GM19467 (cell line): Measurements from ENCODE around the gene E4F1.
"Not testable (repeated sequence)": the region's sequence is repeated elsewhere in the genome, so short reads cannot be mapped to it uniquely, and the experiment has no call there.

Experiments used
- ATAC-seq: cut with Tn5 transposase; IDR thresholded peaks from one replicate; pipeline ENCODE4 v1.9.1; 2021; ENCODE audit warnings: mild to moderate bottlenecking, moderate library complexity; ENCODE audit not compliant: unreplicated experiment

The E4F1 gene

DNA sequence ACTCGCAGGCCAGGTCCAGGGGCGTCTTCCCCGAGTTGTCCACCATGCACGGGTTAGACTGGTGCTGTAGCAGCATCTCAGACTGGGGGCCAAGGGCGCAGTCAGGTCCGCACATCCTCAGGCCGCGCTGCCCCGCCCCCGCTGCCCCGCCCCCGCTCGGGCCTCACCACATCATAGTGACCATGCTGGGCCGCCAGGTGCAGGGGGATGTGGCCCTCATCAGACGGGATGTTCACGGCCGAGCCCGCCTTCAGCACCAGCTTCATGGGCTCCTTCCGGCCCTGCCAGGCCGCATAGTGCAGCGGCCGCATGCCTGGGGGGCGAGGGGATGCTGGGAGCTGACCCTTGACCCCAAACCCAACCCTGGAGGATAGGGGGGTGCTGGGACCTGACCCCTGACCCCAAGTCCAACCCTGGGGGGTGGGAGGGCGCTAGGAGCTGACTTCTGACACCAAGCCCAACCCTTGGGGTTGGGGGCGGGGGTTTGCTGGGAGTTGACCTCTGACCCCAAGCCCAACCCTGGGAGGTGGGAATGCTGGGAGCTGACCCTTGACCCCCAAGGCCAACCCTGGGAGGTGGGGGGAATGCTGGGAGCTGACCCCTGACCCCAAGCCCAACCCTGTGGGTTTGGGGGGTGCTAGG, 34.0 kb upstream of the E4F1 start:
- ATAC-seq: no peak

DNA sequence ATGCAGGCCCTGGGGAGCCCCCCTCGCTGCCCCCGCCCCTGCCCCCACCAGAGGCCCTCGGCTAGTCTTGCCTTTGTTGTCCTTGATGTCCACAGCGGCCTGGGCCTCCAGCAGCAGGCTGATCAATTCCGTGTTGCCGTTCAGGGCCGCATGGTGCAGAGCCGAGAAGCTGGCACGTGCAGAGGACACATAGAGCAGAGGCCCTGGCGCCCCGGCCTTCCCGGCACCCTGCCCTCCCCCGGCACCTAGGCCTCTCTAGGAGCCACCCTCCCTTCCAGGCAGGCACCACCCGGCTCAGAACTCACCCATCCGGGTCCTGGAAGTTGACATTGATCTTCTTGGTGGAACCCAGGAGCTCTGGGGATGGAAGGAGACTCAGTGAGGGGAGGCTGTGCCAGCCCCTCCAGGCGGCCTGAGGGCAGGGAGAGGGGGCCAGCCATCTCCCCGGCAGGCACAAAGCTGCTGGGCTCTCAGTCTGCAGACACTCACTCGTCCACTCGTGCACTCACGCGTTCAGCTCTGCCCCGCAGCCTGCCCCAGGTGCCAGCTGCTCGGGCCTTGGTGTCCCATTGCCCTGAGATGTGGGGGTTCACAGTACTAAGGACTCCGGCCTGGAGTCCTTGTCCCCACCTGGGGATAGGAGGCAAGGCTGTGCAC, 33.3 kb upstream of the E4F1 start:
- no peak for ATAC-seq

DNA sequence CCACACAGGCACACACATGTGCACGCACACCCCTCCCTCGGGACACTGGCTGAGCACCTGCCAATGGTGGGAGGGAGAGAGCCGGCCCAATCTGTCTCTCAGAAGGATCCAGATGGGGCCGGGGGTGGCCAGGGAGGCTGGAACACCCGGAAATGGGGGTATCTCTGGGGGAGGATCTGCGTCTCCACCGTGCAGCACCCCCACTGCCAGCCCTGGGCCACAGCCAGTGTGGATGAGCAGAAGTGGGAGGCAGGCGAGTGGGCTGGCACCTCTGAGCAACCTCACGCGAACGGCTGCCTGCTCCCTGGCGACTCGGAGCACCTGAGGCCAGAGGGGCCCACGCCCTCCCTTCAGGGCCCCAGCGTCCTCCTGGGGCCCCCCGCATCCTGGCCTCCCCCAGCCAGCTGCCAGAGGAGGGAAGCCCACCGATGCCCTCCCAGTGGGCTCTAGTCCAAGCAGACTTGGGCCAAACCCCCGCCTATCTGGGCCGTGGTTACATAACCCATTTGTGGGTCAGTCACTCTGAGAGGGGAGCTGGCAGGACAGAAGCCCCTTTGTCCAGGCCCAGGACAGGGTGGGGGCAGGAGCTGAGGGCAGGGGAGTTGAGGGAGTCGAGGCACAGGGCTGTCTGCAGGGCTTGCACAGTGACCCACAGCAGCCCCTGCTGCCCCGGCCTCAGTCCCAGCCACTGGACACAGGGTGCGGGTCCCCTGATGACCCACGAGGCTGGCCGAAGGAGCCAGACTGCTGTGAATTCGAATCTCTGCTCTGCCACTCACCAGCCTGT, 32.5 kb upstream of the E4F1 start:
- no peak for ATAC-seq

DNA sequence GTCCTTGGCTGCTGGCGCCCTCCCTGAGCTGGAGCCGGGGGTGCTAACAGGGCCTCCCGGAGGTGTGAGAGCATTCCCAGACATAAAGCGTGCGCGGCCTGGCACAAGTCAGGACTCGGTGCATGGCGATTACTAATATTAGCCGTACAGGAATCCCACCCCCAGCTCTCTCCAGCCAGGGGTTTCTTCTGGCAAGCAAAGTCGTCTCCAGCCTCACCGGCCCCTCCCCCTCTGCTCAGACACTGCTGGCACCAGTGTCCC, 32.0 kb upstream of the E4F1 start:
- no peak for ATAC-seq

DNA sequence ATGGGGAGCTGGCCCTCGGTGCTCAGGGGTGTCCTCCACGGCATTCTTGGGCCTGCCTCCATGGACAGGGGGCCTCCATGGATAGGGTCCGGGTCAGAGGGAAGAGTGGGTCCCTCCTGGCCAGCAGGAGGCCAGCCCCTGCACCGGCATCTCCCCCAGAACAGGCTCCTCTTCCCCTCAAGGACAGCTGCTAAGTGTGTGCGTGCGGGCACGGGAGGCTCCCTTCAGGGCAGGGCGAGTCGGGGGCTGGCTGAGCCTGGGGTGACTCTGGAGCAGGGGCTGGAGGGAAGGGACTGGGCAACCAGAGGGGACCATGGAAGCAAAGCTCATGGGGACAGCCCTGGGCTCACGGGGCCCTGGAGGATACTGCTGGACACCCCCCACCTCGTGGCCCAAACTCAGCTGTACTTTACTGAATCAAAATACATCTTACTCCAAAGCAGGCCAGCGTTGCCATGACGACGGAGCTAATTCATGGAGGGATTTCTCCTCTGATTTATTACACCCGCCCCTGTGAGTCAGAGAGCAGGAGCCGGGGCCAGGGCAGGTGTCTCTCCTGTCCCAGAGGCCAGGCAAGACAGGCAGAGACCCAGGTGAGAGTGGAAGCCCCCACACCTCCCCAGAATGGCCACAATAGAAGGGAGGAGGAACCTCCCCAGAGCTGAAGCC, 29.1 kb upstream of the E4F1 start:
- ATAC-seq: no peak

DNA sequence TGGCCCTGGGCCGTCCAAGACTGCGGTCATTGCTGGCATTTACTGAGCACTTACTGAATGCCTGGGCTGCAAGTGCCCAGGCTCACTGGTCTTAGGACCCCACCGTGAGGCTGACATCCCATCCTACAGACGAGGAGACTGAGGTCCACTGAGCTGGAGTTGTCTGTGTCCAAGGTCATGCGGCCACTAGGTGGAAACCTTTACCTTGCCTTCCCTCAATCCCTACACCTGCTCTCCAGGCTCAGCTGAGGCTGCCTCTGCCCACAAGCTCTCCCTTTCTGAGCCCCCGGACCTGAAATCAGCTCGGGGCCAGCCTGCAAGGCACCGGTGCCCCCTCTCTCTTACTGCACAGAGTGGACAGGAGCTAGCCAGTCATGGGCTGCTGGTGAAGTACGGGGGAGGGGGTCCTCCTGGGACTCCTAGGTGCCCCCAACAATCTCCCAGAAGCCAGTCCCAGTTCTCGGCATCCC, 28.5 kb upstream of the E4F1 start:
- no peak for ATAC-seq

DNA sequence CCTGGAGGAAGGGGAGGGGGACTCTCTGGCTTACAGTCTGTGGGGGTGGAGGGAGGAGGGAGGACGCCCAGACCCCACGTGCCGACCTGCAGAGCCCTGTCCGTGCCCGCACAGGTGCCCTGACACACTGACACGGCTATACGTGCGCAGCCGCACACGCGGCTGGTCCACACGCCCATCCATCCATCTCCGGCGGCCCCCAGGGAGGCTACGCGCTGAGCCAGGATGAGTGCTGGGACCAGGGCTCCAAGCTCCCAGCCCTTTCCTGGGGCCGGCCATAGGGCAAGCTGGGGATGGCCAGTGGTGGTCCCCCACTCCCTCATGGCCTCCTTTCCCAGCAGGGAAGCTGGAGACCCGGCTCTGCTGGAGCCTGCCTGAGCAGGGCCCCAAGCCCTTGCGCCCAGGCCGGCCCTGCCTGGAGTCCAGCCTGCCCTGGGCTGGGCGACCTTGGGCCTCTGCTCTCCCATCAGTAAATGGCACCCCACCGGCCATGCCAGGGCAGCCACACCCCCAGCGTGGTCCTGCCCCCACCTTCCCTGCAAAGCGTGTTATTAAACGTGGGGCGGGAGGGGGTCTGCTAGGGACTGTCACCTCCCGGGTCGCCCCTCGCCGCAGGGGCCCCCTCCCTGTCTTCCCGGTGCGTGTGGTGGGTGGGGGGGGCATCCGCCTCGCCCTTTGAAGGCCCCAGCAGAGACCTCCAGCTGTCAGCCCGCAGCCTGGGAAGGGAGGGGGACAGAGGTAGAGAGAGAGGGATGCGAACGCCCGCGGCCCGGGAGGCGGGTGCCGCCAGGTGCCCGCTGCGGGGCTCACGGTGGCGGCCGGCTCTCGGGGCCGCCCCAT, 27.8 kb upstream of the E4F1 start:
- no peak for ATAC-seq

DNA sequence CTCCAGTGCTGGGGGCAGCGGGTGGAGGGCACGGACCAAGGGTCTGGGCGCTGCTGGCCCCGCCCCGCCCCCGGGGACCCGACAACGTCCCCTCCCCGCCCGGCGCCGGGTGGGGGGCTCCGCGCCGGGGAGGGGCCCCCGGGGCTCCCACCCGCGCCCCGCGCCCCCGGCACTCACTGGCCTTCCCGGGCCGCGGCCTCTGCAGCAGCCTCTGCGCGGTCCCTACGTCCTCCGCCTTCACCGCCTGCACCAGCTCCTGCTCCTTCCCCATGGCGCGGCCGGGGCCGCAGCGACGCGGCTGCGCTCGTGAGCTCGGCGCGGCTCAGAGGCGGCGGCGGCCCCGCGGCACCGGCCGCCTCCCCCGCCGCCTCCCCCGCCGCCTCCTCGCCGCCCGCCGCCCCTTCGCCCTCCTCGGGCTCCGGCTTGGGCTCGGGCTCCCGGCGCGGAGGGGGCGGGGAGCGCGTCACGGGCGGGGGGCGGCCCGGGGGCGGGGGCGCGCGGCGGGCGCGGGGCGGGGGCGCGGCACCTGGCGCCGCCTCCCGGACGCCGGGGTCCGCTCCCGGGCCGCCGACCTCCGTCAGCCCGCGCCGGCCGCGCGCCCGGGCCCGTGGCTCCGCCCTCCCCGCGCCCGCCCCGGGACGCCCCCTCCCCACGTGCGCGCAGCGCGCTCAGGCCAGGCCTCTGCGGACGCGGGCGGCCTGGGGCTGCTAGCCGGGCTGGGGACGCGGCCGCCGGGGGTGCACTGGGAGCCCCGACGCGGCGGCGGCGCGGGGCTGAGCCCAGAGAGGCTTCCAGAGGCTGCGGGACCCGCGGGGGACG, 27.0 kb upstream of the E4F1 start, which contains the start of gene CASKIN1:
TSS of gene CASKIN1 (minus strand) at position 444 of the 819 bp plus-strand sequence. CDS start at position 271, 173 bp downstream.
- no peak for ATAC-seq

DNA sequence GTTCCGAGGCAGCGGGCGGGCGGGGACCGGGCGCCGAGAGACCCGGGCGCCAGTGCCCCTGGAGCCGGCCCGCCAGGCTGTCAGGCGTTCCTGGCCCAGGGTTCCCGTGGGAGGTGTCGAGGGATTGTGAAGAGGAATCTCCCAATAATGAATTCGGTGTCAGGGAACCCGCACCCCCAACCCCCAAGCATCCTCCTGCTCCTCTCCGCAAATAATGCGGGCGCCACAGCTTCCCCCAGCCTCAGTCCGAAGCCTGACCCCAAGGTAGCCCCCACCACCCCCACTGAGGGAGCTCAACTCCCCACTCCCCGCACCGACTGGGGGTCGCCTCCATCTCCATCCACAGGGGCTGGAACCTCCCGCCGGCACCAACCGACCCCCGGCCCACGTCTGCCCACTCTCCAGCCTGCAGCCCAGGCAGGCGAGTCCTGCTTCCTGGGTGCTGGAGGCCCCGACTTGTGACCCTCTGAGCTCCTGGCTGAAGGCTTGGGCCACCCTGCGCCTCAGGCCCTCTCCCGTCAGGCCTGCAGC, 26.3 kb upstream of the E4F1 start:
- ATAC-seq: no peak

DNA sequence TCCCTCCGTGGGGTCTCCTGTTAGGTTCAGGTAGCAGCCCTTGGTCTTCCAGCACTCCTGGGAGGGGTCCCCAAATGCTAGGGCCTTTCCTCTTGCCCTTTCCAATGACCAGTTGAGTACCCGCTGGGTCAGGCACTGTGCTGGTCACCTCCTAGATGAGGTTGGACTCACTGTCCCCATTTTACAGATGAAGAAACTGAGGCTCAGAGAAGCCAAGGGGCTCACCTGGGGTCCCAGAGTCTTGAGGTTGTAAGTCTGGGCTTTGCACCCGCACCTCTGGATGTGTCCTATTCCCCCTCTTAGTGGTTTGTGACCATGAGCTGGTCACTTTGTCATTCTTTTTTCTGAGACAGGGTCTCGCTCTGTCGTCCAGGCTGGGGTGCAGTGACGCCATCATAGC, 25.6 kb upstream of the E4F1 start:
- no peak for ATAC-seq

DNA sequence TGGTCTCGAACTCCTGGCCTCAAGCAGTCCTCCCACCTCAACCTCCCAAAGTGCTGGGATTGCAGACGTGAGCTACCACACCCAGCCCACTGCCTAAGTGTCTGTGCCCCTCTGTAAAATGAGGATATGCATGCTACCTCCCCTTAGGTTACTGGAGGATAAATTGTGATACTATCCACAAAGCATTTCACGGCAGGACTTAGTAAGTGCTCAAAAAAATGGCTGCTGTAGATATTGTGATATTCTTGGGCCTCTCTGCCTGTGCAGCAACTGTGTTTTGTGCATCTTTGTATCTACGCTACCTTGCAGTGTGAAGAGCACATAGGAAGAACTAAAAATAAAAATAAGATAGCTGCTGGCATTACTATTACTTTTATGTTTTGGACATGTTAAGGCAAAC, 25.1 kb upstream of the E4F1 start:
- ATAC-seq: no peak

DNA sequence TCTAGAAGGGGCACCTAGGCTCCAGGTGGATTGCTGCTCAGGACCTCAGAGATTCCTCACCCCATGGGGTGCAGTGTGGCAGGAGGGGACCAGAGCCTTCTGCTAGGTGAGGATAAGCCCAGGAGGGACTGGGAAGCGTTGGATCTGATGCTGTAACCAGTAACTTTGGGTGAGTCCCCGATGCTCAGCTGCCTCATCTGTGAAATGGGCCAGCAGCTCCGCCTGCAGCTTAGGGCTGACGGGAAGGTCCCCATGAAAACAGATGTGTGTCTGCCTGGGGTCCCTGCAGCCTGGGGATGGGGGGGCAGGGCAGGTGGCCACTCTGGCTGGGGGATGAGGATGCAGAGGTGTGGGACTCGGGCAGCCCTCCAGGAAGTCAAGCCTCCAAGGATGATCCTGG, 24.3 kb upstream of the E4F1 start:
- no peak for ATAC-seq

DNA sequence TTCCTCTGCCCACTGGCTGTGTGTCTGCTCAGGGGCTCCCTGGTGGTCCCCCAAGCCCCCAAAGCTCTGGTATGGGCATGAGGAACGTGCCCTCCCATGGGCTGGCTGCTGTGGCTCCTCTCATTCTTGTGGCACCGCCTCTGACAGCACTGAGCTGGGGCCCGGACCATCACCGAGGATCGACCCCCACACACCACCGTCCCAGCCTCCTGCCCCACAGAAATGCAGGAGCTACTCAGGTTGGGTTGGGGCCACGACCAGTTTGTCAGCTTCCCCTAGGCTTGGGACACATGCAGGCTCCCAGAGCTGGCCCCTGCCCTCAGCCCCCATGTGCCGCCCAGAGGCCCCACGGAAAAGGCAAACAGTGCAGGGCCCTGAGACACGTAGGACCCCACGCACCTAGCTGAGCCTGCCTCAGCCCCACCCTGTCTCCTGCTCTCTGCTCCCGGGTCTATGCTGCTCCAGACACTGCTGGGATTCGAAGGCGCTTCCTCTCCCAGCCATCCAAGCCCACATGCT, 23.7 kb upstream of the E4F1 start:
- no peak for ATAC-seq

DNA sequence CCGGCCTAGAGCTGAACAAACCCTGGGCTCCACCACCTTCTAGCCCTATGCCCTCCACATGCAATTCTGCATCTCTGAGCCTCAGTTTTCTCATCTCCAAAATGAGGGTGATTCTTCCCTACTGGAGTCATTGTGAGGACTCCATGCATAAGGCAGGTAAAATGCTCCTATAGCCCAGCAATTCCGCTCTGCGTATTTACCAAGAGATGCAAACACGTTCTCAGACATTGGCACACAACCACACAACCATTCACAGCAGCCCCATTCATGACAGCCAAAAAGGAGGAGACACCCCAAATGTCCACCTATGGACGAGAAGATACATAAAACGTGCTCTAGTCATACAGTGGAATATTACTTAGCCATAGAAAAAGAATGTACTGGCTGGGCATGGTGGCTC, 23.1 kb upstream of the E4F1 start:
- no peak for ATAC-seq

DNA sequence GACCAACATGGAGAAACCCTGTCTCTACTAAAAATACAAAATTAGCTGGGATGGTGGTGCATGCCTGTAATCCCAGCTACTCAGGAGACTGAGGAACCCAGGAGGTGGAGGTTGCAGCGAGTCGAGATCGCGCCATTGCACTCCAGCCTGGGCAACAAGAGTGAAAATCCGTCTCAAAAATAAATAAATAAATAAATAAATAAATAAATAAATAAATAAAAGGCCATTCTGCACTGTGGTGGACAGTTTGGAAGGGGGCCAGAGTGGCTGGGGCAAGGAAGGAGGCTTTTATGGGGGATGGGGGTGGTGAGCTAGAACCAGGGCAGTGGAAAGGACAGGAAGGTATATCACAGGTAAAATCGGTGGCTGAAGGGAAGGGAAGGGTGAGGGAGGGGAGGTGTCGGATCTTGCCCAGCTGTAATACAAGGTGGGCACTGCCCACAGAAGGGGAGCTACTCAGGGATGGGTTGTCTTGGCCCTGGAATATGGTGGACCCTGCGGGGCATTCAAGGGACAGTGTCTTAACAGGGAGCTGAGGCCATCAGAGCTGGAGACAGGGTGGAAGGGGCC, 20.2 kb upstream of the E4F1 start:
- ATAC-seq: not testable (repeated sequence)

DNA sequence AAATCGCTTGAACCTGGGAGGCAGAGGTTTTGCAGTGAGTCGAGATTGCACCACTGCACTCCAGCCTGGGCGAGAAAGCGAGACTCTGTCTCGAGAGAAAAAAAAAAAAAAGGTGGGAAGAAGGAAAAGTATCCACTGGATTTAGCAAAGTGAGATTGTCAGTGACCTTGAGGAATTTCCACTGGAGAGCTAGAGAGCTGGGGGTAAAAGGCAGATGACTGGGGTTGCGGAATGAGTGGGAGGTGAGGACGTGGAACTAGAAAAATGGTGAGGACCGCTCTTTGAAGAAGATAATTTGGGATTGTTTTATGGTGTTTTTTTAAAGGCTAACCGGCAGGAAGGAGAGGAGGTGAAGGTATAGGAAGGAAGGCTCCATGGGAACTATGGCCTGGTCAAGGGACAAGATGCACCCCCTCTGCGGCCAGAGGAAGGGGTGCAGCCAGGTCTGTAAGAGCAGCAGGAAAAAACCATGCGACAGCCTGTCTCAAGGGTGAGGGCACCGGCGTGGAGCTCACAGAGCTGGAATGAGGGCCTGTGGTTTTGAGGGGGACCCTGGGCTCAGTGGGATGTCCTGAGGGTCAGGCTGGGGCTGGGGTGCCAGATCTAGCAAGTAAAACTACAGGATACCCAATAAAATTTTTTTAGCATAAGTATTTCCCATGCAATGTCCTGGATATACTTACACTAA, 18.8 kb upstream of the E4F1 start:
- no peak for ATAC-seq

DNA sequence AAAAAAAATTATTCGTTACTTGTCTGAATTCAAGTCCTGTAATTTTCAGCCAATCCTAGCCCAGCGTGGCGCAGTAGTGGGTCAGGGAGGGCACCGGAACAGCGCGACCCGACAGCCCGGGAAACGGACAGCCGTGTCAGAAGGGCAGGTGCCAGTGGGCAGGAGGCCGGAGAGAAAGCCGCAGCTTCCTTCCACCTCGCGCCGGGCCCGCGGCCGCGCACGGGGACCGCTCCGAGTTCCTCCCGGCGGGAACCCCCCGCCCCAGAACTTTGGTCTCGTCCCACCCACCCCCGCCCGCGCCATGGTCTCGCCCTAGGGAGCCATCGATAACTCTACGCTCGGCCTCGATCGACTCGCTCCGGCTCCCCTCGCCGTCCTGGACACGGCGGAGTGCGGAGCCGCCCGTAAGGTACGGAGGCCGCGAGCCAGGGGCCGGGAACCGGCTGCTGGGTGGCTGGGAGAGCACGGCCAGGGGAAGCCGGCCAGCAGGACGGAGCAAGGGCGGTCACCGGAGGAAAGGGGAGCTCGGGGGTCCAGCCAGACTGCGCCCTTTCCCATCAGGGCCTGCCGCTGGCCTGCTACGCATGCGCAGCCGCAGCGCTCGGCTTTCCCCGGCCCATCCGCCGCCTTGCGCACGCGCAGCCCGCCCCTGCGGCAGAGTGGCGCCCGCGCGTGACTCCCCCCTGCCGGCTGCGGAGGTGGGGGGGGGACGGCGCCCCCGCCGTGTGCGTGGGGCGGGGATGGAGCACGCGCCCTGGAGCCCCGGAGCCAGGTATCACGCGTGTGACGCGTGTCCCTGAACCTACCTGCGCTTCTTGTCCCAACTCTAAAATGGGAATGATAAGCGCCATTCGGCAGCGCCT, 18.1 kb upstream of the E4F1 start, which contains the start of gene MLST8:
TSS of gene MLST8 (plus strand) at position 351 of the 863 bp plus-strand sequence. CDS start 632 bp downstream, outside the sequence.
- peak; percentile 65 for ATAC-seq
